Fibroblast of upper back skin (primary cell): ENCODE data around the gene SIRT3.

Source experiments
- DNase-seq: peaks from one replicate; pipeline ENCODE4 v3.0.0-alpha.2; 2013

The SIRT3 gene

GRCh38 chr11:235997-236773 is at the start of gene SIRT3:
Gene SIRT3 (minus strand): TSS chr11:236342. CDS start chr11:236328, 14 bp downstream.
- peak; percentile 79 for DNase-seq

- no peak for DNase-seq
These were observed 49.7 kb upstream of the SIRT3 start for GRCh38 chr11:285894-286220.

DNA sequence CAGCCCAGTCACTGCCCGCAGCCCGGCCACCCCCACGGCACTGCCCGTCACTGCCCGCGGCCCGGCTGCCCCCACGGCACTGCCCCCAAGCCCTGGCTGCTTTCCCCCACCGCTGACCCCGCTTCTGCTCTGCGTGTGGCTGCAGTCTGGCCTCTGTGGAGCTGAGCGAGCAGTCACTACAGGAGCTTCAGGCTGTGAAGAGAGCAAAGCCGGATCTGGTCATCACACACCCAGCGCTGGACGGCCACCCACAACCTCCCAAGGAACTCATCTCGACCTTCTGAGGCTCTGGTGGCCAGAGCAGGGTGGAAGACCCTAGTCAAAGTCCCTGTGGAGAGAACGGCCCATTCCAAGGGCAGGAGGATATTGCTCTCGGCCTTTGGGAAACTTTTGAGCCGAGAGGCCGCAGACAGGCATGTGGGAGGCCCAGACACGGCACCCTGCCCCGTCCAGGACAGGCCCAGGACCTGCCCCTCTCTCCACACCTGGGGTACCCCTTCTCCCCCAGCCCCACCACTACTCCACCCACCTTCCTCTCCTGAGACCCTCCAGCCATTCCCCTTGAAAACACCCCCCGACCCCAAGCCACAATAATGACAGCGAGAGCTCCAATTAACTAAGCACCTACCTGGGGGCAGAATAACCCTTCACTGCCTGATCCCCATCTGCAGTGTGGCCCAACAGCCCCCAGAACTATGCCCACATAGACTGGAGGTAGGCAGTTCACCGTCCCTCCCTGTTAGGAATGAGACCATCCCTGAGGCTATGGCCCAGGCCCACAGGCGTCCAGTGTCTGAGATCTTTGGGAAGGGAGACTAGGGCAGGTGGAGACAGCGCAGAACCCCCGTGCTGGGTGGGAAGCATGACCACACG is 49.1 kb upstream of the SIRT3 start:
- DNase-seq, result no peak

DNA sequence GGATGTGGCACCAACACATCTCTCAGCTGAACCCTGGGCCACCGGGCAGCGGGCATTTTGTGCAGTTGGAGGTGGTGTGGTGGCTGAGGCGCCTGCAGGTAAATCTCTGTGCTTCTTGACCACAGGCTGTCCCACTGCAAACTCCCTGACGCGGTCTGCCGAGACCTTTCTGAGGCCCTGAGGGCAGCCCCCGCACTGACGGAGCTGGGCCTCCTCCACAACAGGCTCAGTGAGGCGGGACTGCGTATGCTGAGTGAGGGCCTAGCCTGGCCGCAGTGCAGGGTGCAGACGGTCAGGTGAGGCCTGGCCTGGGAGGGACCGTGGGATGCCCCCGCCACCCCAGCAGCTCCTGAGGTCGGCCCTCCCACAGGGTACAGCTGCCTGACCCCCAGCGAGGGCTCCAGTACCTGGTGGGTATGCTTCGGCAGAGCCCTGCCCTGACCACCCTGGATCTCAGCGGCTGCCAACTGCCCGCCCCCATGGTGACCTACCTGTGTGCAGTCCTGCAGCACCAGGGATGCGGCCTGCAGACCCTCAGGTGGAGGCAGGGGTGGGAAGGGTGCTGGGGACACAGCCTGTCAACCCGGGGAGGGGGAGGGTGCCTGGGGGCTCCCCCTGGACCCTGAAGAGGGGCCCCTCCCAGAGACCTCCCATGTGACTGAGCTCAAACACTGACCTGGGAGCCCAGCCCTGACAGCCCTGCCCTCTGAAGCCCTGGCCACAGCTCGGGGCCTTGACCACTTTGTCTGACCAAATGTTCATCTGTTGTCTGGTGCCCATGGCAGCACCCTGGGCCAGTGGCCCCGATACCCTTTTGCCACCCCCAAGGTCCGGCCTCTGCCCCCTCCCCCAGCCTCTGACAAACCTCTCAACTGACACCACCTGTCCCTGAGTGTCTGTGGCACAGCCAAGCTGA is 48.2 kb upstream of the SIRT3 start:
- DNase-seq, result no peak

GRCh38 chr11:283405-284104 is 47.4 kb upstream of the SIRT3 start:
- DNase-seq, result no peak

DNA sequence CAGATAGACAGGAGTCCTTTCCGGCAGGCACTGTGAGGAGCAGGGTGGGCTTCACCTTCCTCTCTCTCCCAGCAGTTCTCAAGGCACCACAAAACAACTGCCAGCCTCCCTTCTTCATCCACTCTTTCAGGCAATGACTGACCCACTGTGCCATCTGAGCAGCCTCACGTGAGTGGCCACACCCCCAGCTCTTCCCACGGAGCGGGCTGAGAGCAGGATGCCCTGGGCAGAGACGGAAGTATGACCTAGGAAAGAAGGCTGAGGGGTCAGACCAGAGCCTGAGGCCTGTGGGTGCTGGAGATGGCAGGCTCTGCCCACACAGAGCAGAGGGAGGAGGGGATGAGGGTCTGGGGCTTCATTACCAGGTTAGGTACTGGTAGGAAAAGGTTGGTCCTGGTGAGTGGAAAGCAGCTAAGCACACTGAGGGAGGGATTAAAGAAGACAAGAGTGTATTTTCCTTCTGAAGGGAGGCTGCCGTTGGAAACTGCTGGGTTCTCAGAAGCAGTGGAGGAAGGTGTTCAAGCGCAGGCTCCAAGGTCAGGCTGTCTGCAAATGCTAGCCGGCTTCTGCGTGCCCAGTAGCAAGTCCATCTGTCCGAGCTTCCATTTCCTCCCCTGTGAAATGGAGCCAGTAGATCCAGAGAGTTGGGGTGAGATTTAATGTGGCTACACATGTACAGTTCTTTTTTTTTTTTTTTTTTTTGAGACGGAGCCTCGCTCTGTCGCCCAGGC is 46.7 kb upstream of the SIRT3 start:
- DNase-seq, result no peak

- no peak for DNase-seq
These were observed 46.0 kb upstream of the SIRT3 start for GRCh38 chr11:282171-282570.

- DNase-seq, result no peak
These were observed 45.5 kb upstream of the SIRT3 start for GRCh38 chr11:281486-282161.

DNA sequence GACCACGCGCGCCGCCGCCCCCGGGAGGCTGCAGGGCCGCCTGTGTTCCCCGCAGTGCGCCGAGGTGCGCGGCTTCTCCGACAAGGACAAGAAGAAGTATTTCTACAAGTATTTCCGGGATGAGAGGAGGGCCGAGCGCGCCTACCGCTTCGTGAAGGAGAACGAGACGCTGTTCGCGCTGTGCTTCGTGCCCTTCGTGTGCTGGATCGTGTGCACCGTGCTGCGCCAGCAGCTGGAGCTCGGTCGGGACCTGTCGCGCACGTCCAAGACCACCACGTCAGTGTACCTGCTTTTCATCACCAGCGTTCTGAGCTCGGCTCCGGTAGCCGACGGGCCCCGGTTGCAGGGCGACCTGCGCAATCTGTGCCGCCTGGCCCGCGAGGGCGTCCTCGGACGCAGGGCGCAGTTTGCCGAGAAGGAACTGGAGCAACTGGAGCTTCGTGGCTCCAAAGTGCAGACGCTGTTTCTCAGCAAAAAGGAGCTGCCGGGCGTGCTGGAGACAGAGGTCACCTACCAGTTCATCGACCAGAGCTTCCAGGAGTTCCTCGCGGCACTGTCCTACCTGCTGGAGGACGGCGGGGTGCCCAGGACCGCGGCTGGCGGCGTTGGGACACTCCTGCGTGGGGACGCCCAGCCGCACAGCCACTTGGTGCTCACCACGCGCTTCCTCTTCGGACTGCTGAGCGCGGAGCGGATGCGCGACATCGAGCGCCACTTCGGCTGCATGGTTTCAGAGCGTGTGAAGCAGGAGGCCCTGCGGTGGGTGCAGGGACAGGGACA is 44.8 kb upstream of the SIRT3 start:
- DNase-seq, result no peak

DNA sequence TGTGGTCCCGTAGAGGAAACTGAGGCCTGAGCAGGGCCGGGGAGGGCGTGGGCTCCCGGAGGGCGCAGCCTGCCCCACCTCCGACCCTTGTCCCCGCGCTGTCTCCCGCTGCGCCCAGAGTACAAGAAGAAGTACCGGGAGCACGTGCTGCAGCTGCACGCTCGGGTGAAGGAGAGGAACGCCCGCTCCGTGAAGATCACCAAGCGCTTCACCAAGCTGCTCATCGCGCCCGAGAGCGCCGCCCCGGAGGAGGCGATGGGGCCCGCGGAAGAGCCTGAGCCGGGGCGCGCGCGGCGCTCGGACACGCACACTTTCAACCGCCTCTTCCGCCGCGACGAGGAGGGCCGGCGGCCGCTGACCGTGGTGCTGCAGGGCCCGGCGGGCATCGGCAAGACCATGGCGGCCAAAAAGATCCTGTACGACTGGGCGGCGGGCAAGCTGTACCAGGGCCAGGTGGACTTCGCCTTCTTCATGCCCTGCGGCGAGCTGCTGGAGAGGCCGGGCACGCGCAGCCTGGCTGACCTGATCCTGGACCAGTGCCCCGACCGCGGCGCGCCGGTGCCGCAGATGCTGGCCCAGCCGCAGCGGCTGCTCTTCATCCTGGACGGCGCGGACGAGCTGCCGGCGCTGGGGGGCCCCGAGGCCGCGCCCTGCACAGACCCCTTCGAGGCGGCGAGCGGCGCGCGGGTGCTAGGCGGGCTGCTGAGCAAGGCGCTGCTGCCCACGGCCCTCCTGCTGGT is 44.0 kb upstream of the SIRT3 start:
- DNase-seq, result no peak

DNA sequence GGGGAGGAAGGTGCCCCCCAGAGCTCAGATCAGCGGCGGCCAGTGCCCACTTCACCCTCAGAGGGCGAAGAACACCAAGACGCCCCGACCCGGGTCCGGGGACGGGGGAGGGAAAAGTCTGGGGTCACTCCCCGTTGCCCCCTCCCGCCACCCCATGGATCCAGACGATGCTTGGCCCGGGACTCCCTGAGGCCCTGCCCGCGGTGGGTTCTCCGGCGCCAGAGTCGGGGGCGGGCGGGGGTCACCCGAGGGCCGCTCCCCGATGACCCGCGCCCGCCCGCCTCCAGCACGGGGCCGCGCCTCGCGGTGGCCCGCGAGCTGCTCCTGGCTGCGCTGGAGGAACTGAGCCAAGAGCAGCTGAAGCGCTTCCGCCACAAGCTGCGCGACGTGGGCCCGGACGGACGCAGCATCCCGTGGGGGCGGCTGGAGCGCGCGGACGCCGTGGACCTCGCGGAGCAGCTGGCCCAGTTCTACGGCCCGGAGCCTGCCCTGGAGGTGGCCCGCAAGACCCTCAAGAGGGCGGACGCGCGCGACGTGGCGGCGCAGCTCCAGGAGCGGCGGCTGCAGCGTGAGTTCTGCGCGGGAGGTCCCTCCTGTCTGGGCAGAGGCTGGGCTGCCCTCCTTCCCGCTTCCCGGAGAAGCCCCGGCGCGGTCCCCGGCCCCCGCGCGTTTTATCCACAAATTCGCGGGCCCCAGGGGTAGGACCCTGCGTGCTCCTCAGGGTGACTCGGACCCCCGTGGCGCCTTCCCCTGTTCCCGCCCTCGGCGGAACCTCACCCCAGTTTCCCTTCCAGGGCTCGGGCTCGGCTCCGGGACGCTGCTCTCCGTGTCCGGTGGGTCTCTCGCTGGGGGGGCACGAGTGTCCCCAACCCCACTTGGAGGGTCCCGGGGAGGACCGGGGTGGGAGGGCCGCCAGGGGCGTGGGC is 43.2 kb upstream of the SIRT3 start:
- DNase-seq, result no peak

- no peak for DNase-seq
These were observed 42.1 kb upstream of the SIRT3 start, which contains the start of gene NLRP6 for GRCh38 chr11:278001-278951. Gene NLRP6 (plus strand): TSS chr11:278407. CDS start chr11:278570, 163 bp downstream.

DNA sequence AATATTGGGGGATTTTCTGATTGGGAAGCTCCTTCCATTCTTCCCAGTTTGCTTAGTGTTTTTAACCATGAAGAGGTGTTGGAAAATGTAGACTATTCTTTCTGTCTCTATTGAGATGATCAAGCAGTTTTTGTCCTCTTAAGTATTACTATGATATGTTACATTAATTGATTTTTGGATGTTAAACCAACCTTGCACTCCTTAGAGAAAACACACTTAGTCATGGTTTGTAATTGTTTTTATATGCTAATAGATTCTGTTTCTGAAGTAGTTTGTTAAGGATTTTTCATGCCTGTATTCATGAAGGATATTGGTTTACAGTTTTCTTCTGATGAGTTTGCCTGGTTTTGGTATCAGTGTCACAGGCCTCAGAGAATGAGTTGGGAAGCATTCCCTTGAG is 40.1 kb upstream of the SIRT3 start:
- no peak for DNase-seq

GRCh38 chr11:272931-273198 is 36.7 kb upstream of the SIRT3 start:
- DNase-seq, result no peak

DNA sequence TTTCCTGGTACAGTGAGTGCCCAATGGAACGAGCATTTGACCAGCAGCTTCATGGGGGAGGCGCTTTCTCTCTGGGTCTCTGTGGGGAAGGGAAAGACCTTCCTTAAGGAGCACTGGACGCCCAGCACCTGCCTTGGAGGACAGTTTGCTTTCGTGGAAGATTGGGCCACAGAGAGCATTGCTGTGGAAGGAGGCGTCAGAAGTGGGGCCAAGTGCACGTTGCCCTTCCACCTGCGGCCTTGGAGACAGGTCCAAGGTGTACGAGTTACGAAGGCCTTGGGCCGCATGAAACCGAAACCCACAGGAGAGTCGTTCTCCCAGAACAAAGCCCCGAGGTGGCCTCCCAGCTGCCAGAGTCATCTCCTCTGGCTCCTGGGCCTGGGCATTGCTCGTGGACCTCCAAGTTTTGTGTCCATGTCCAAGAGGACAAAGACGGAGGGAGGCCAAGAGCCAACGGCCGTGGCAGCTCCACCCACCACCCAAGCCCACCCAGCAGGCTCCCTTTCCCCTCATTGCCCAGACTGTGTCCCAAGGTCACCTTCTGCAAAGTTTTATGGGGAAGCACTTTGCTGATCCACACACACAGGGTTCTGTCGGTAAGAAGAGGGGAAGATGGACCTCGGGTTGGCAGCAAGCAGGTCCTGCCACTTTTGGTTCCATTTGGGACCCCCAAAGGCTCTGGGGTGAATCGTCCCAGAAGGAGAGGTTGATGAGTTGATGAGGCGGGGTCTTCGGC is 36.2 kb upstream of the SIRT3 start:
- DNase-seq, result no peak

GRCh38 chr11:271319-271715 is 35.2 kb upstream of the SIRT3 start:
- DNase-seq, result no peak
